ENCODE results near the gene DMXL2.
A peak's percentile ranks its signal among the peaks of the same experiment; 100 is the strongest.

The DMXL2 gene

DNA sequence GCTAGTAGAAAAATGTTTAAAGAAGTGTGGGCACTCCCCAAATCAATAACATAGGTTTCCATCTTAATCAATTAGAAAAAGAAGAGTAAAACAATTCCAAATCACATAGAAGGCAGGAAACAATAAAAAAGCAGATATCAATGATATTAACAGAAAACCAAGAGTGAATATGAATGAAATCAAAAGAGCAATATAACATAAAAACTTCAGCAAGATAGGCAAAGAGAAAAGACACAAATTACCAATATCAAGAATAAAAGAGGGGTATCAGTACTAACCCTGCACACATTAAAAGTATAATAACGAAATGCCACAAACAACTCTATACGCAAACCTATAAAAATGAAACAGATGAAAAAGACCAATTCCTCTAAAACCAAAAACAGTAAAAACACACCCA is 19.6 kb downstream of the DMXL2 start:
- Histone ChIP-seq H3K4me3 (replicated peaks; ENCODE audit: low read depth, low read length) (no peak overlapping the region), H3K27me3 (replicated peaks; ENCODE audit: control insufficient read depth, insufficient read depth, low read length) (no peaks in the 10 kb centered on the region), H3K36me3 (ENCODE audit: control insufficient read depth, insufficient read depth, low read length) (no peaks in the 10 kb centered on the region)
- TF ChIP-seq, protein P1, sequence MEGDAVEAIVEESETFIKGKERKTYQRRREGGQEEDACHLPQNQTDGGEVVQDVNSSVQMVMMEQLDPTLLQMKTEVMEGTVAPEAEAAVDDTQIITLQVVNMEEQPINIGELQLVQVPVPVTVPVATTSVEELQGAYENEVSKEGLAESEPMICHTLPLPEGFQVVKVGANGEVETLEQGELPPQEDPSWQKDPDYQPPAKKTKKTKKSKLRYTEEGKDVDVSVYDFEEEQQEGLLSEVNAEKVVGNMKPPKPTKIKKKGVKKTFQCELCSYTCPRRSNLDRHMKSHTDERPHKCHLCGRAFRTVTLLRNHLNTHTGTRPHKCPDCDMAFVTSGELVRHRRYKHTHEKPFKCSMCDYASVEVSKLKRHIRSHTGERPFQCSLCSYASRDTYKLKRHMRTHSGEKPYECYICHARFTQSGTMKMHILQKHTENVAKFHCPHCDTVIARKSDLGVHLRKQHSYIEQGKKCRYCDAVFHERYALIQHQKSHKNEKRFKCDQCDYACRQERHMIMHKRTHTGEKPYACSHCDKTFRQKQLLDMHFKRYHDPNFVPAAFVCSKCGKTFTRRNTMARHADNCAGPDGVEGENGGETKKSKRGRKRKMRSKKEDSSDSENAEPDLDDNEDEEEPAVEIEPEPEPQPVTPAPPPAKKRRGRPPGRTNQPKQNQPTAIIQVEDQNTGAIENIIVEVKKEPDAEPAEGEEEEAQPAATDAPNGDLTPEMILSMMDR (IDR thresholded peaks at IDR 0.05; ENCODE audit: insufficient read depth, low read length, poor library complexity, severe bottlenecking): no peak
- DNase-seq (ENCODE audit: extremely low read depth, insufficient read length): no peak

DNA sequence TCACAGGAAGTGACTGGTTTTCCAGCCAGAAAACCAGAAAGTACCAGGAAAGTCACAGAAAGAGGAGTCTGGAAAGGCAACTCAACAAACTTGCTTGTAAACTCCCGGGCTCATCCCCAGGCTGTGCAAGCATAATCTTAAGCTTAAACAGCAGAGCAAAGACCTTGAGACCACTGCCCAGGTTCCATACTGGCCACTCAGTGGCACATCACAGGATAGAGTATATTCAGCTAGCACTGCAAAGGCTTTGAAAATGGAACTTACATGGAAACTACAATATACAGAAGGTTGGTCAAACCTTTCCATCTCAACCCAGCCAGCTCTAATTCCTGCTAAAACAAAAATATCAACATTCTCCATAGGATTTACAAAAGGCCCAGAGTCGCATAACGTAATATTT is 20.1 kb downstream of the DMXL2 start:
- TF ChIP-seq, protein P1 (IDR thresholded peaks at IDR 0.05; ENCODE audit: insufficient read depth, low read length, poor library complexity, severe bottlenecking): no peak
- no peak overlapping the region for H3K4me3 ChIP-seq (replicated peaks; ENCODE audit: low read depth, low read length)
- no peak for DNase-seq (ENCODE audit: extremely low read depth, insufficient read length)
- no peaks in the 10 kb centered on the region for H3K27me3 ChIP-seq (replicated peaks; ENCODE audit: control insufficient read depth, insufficient read depth, low read length)
- H3K36me3 ChIP-seq (ENCODE audit: control insufficient read depth, insufficient read depth, low read length): no peaks in the 10 kb centered on the region

DNA sequence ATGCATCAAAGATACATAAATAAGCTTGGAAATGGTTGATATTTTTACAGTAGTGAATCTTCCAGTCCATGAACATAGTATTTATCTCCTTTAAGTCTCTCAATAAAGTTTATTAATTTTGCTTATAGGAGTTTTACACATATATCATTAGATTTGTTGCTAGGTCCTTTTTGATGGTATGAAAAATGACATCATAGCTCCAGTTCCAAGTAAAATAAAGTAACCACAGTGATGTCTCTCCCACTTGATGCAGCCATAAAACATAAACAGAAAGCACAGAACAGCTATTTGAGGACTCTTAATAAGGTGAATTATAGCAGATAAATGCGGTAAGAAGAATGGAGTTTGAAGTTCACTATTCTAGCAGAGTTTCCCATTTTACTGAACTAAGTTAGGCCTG is 20.8 kb downstream of the DMXL2 start:
- Histone ChIP-seq H3K36me3 (ENCODE audit: control insufficient read depth, insufficient read depth, low read length) (no peaks in the 10 kb centered on the region), H3K27me3 (replicated peaks; ENCODE audit: control insufficient read depth, insufficient read depth, low read length) (no peaks in the 10 kb centered on the region), H3K4me3 (replicated peaks; ENCODE audit: low read depth, low read length) (no peak overlapping the region)
- TF ChIP-seq, protein P1 (IDR thresholded peaks at IDR 0.05; ENCODE audit: insufficient read depth, low read length, poor library complexity, severe bottlenecking): no peak
- DNase-seq (ENCODE audit: extremely low read depth, insufficient read length): no peak

DNA sequence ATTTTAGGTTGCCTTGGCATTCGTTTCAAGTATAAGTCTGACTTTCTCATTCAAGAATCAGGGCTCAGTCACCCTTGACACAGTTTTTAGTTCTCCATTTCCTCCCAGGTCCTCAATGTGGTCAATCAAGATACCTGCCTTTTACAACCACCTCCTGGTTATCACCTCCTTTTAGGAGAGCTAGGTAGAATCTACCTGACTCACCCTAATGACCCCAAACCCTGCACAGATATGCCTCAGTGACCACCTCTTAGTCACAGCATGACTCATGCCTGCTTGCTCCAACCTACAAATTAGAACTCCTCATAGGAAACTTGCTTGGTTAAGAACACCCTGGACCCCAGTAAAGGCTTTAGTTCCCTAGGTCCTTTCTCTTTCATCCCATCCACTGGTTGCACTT is 22.5 kb downstream of the DMXL2 start:
- H3K4me3 ChIP-seq (replicated peaks; ENCODE audit: low read depth, low read length): no peak overlapping the region
- no peaks in the 10 kb centered on the region for H3K36me3 ChIP-seq (ENCODE audit: control insufficient read depth, insufficient read depth, low read length)
- no peak for DNase-seq (ENCODE audit: extremely low read depth, insufficient read length)
- no peaks in the 10 kb centered on the region for H3K27me3 ChIP-seq (replicated peaks; ENCODE audit: control insufficient read depth, insufficient read depth, low read length)
- TF ChIP-seq, protein P1 (IDR thresholded peaks at IDR 0.05; ENCODE audit: insufficient read depth, low read length, poor library complexity, severe bottlenecking): no peak

DNA sequence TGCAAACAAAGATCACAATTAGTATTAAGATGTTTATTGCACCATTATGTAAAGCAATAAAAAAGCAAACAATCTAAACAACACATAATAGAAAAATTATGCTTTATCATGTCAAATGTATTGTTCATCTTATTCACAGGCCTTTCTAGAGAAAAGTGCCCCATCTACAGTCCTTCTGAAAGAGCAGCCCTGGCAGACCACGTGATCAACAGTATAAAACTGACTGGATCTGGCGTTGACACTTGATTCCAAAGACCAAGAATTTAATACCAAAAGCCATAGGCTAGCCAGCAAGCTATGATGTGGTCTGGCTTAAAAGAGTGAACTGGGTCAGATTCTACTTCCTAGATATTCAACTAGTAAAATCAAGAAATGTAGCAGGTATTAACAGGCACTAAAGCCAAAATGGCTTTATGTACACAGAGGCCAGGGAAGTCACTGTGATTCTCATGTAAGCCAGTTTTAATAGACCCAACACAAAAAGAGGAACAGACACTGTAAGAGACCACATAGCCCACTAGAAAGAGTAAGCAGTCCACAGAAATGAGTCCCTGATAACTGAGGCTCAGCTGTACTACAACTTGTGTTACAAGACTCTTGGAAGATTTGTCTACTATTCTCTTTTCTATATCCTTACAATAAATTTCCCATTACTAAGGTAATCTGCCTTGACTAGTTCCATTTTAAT is 32.5 kb downstream of the DMXL2 start:
- peak; percentile 15 for DNase-seq (ENCODE audit: extremely low read depth, insufficient read length)
- Histone ChIP-seq H3K4me3 (replicated peaks; ENCODE audit: low read depth, low read length) (no peak overlapping the region), H3K36me3 (ENCODE audit: control insufficient read depth, insufficient read depth, low read length) (no peaks in the 10 kb centered on the region), H3K27me3 (replicated peaks; ENCODE audit: control insufficient read depth, insufficient read depth, low read length) (no peaks in the 10 kb centered on the region)
- TF ChIP-seq, protein P1 (IDR thresholded peaks at IDR 0.05; ENCODE audit: insufficient read depth, low read length, poor library complexity, severe bottlenecking): no peak

DNA sequence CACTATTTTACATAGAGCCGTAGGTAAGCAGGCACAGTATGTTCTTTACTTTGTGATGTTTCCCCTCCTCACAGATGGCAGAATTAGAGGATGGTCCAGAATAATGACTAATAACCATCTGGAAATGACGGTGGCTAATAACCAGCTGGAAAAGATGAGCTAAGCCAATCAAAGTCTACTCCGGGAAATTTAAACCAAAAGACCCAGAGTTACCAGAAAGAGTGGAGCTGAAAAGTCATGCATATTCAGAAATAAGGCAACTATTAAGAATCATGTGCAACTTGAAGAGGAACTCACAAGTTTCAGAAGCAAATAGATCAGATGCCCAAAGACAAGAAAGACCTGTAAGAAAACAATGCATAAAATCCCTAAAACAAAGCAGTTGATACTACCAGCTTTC is 33.6 kb downstream of the DMXL2 start:
- Histone ChIP-seq H3K27me3 (replicated peaks; ENCODE audit: control insufficient read depth, insufficient read depth, low read length) (no peaks in the 10 kb centered on the region), H3K36me3 (ENCODE audit: control insufficient read depth, insufficient read depth, low read length) (no peaks in the 10 kb centered on the region), H3K4me3 (replicated peaks; ENCODE audit: low read depth, low read length) (no peak overlapping the region)
- DNase-seq (ENCODE audit: extremely low read depth, insufficient read length): no peak
- TF ChIP-seq, protein P1 (IDR thresholded peaks at IDR 0.05; ENCODE audit: insufficient read depth, low read length, poor library complexity, severe bottlenecking): no peak
